H1 (cell line): Measurements from ENCODE around the gene MED12L. TPM values are rescaled to one million over a fixed set of nuclear protein-coding genes. Genes with fewer than 3 reads are reported as not detected.

Experiments used
- CEBPB ChIP-seq: IDR thresholded peaks from 2 replicates; pipeline ENCODE4 v1.6.1; 2012; ENCODE audit warnings: low read depth, low read length
- GTF2F1 ChIP-seq: IDR thresholded peaks from 2 replicates; pipeline ENCODE4 v1.6.1; 2012; ENCODE audit warnings: low read depth, low read length, improper control_type of control experiment, borderline replicate concordance
- KDM5A ChIP-seq: fragments of 200-600 bp; IDR thresholded peaks from 2 replicates; pipeline ENCODE4 v1.7.1; 2012; ENCODE audit warnings: mild to moderate bottlenecking, low read length, inconsistent platforms, mixed read lengths
- MAFK ChIP-seq: IDR thresholded peaks from 2 replicates; pipeline ENCODE4 v1.6.1; 2012; ENCODE audit warnings: low read depth, mild to moderate bottlenecking, improper control_type of control experiment, low read length
- RAD21 ChIP-seq, 2 experiments: IDR thresholded peaks in 1 of 2; conservative IDR thresholded peaks in 1 of 2; 2 replicates each; pipeline ENCODE4 v1.6.1; 2011; ENCODE audit warnings: low read depth in 2 of 2, low read length in 2 of 2, improper control_type of control experiment in 1 of 2, inconsistent platforms in 1 of 2, mild to moderate bottlenecking in 1 of 2, moderate library complexity in 1 of 2
- RNF2 ChIP-seq: fragments of 200-900, 300-1000 bp; sonication (generic); IDR thresholded peaks from 2 replicates; pipeline ENCODE4 v1.7.1; 2016; ENCODE audit warnings: borderline replicate concordance, low read depth, mild to moderate bottlenecking, antibody characterized with exemption, low read length; ENCODE audit not compliant: poor library complexity, severe bottlenecking; ENCODE audit errors: missing control alignments
- TAF7 ChIP-seq: optimal IDR thresholded peaks from 2 replicates; pipeline ENCODE3; 2011; ENCODE audit warnings: low read depth, mild to moderate bottlenecking, inconsistent platforms, low read length, moderate library complexity, borderline replicate concordance
- polyA plus RNA-seq, 7 experiments: library from polyadenylated mRNA; depleted of rRNA in 3 of 7; stranded (reverse) in 5 of 7; unstranded in 2 of 7; fragments of >200 nt in 5 of 7; fragments of 200-250 nt in 2 of 7; gene quantifications; 1 replicate in 5 of 7; 2 replicates in 1 of 7; 4 replicates in 1 of 7; pipeline versions ENCODE4 v1.2.1 to v1.2.3, GENCODE V29; 2011 to 2013; ENCODE audit warnings: missing spikeins in 2 of 7, mixed read lengths in 2 of 7
- total RNA-seq: library from RNA; stranded (reverse); fragmentation: NEBNext Ultra II Directional; extraction: Animal tissue kit (Norgen Biotek cat#: 25700); gene quantifications from 2 replicates; pipeline ENCODE4 v1.2.1, GENCODE V29; 2021

MED12L gene
- total and polyA plus RNA-seq, 2 of the 8 experiments (the other 6 are each of a cell fraction or from before 2014, with no cell fraction given), result 3.6 to 26.2 TPM

DNA sequence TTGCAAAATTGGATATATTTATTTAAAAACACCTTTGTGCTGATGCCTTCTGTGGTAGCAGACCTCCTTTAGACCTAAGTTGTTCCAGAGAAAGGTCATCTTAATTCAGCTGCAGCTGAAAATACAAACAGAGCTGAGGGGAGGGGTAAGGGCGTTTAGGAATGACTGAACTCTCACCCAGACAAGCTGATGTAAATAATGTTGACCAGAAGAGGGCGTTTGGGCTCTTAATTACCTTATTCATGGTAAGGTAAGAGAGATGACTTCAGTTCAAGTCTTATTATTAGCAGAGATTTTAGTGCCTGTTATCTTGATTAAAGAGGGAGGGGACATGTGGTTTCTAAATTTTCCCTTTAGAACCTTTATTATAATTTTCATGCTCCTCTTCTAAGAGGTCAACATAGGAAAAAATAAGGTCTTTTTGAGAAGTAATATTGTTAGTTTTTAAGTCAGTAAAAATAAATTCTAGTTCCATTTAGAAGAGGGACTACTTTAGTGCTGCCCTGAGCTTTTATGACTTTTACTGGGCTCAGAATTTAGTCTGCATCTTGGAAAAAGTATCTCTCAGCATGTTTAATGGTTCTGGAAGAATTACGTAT, 71.3 kb downstream of the MED12L start (continued):
- peak; percentile 22 to 31 for TF ChIP-seq RAD21 (IDR thresholded peaks at IDR 0.05 in 1 of 2, conservative IDR thresholded peaks at IDR 0.05 in 1 of 2; ENCODE audit: low read depth in 2 of 2, low read length in 2 of 2)
- no peak for TF ChIP-seq TAF7
- TF ChIP-seq CEBPB, result no peak
- TF ChIP-seq MAFK, result no peak
- no peak for TF ChIP-seq GTF2F1
- TF ChIP-seq KDM5A, result no peak
- TF ChIP-seq RNF2, result no peak
